Stomach (tissue), 4 donors: Measurements from ENCODE around the gene TUBB6.

Source experiments
- EP300 ChIP-seq: sonication (generic); formaldehyde crosslinking; IDR thresholded peaks from one replicate; pipeline ENCODE4 v1.6.1; 2017; ENCODE audit warnings: antibody characterized with exemption
- POLR2A ChIP-seq, 4 donors: fragments of 450-650 bp; IDR thresholded peaks; one replicate each; pipeline ENCODE4 v1.6.1; 2016; ENCODE audit warnings: antibody characterized with exemption in 4 of 4, control low read depth in 2 of 4, mild to moderate bottlenecking in 1 of 4, moderate library complexity in 1 of 4
- POLR2AphosphoS5 ChIP-seq, 3 donors: sonication (generic); formaldehyde crosslinking; IDR thresholded peaks; one replicate each; pipeline ENCODE4 v1.6.1; 2016; ENCODE audit warnings: antibody characterized with exemption in 3 of 3
- TF ChIP-seq, protein P1 (sequence below), 7 experiments: fragments of 450-650 bp in 4 of 7; fragments of 200-600 bp in 3 of 7; sonication (generic) in 3 of 7; IDR thresholded peaks; one replicate each; pipeline ENCODE4 v1.5.1; 2016 to 2019; ENCODE audit warnings: antibody characterized with exemption in 7 of 7, control low read depth in 2 of 7, mild to moderate bottlenecking in 1 of 7

GRCh38 chr18:12281861-12282260 is 26.2 kb upstream of the TUBB6 start:
- TF ChIP-seq, protein P1, sequence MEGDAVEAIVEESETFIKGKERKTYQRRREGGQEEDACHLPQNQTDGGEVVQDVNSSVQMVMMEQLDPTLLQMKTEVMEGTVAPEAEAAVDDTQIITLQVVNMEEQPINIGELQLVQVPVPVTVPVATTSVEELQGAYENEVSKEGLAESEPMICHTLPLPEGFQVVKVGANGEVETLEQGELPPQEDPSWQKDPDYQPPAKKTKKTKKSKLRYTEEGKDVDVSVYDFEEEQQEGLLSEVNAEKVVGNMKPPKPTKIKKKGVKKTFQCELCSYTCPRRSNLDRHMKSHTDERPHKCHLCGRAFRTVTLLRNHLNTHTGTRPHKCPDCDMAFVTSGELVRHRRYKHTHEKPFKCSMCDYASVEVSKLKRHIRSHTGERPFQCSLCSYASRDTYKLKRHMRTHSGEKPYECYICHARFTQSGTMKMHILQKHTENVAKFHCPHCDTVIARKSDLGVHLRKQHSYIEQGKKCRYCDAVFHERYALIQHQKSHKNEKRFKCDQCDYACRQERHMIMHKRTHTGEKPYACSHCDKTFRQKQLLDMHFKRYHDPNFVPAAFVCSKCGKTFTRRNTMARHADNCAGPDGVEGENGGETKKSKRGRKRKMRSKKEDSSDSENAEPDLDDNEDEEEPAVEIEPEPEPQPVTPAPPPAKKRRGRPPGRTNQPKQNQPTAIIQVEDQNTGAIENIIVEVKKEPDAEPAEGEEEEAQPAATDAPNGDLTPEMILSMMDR (IDR thresholded peaks at IDR 0.05) = no peak
- TF ChIP-seq POLR2A (IDR thresholded peaks at IDR 0.05) = no peak
- TF ChIP-seq POLR2AphosphoS5 (IDR thresholded peaks at IDR 0.05) = no peak
- TF ChIP-seq EP300 = no peak
